ENCODE measurements around the gene RHOF. TPM values are rescaled to one million over a fixed set of nuclear protein-coding genes. Genes with fewer than 3 reads are reported as not detected.

The RHOF gene
- total RNA-seq, 4 donors from 2014 or later, result 14.1 to 24.3 (median 18.1) TPM

DNA sequence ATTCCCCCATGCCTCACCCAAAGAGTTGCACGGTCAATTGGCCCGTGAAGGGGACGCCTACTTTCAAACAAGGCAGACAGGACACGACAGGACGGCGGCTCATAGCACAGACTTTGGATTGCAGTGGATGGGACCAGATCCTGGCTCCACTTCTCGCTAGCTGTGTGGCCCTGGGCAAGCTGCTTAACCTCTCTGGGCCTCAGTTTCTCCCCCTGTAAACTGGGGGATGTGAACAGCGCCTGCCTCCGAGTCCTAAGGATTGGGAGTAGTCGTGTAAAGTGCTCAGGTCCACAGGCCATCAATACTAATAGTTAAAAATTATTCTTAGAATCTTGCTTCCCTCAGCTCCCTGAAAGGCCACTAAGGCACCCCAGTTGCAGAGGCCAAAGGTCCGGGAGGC, 13.1 kb downstream of the RHOF start:
- no peak overlapping the region for H3K4me3 ChIP-seq
- H3K4me1 ChIP-seq, result peaks cover 0 to 33% (median 18%) of the 10 kb centered on the region in 4 donors
- peaks cover 0 to 44% (median 0%) of the 10 kb centered on the region in 3 donors for H3K36me3 ChIP-seq
- H3K9me3 ChIP-seq, result no peaks in the 10 kb centered on the region
- no peak for DNase-seq (ENCODE audit: low spot score in 2 of 2)
- 83 to 89% methylated on average over 11 of the region's 11 CpGs for WGBS, 2 donors
- TF ChIP-seq, protein P1, sequence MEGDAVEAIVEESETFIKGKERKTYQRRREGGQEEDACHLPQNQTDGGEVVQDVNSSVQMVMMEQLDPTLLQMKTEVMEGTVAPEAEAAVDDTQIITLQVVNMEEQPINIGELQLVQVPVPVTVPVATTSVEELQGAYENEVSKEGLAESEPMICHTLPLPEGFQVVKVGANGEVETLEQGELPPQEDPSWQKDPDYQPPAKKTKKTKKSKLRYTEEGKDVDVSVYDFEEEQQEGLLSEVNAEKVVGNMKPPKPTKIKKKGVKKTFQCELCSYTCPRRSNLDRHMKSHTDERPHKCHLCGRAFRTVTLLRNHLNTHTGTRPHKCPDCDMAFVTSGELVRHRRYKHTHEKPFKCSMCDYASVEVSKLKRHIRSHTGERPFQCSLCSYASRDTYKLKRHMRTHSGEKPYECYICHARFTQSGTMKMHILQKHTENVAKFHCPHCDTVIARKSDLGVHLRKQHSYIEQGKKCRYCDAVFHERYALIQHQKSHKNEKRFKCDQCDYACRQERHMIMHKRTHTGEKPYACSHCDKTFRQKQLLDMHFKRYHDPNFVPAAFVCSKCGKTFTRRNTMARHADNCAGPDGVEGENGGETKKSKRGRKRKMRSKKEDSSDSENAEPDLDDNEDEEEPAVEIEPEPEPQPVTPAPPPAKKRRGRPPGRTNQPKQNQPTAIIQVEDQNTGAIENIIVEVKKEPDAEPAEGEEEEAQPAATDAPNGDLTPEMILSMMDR (IDR thresholded peaks at IDR 0.05), result no peak
- TF ChIP-seq EP300 (IDR thresholded peaks at IDR 0.05), result no peak
- TF ChIP-seq POLR2A (IDR thresholded peaks at IDR 0.05), result no peak
- no peaks in the 10 kb centered on the region for H3K27me3 ChIP-seq
- H3K27ac ChIP-seq, result no peak overlapping the region

- Histone ChIP-seq H3K27me3 (no peaks in the 10 kb centered on the region), H3K9me3 (no peaks in the 10 kb centered on the region), H3K4me1 (peaks cover 0 to 33% (median 16%) of the 10 kb centered on the region in 4 donors), H3K36me3 (peaks cover 0 to 44% (median 0%) of the 10 kb centered on the region in 3 donors), H3K27ac (no peak overlapping the region), H3K4me3 (no peak overlapping the region)
- DNase-seq (ENCODE audit: low spot score in 2 of 2), result no peak
- 94% methylated on average over 14 to 17 of the region's 17 CpGs for WGBS, 2 donors
- TF ChIP-seq, protein P1 (IDR thresholded peaks at IDR 0.05), result no peak
- TF ChIP-seq POLR2A (IDR thresholded peaks at IDR 0.05), result no peak
- no peak for TF ChIP-seq EP300 (IDR thresholded peaks at IDR 0.05)
Observed at GRCh38 chr12:121779422-121779895, 14.0 kb downstream of the RHOF start.

- Histone ChIP-seq H3K4me1 (peaks cover 0 to 27% (median 15%) of the 10 kb centered on the region in 4 donors), H3K27ac (no peak overlapping the region), H3K9me3 (no peaks in the 10 kb centered on the region), H3K36me3 (peaks cover 0 to 44% (median 0%) of the 10 kb centered on the region in 3 donors), H3K4me3 (no peak overlapping the region), H3K27me3 (no peaks in the 10 kb centered on the region)
- no peak for TF ChIP-seq POLR2A (IDR thresholded peaks at IDR 0.05)
- TF ChIP-seq, protein P1 (IDR thresholded peaks at IDR 0.05), result no peak
- TF ChIP-seq EP300 (IDR thresholded peaks at IDR 0.05), result no peak
- WGBS, 2 donors, result 76 to 95% methylated on average over 7 to 17 of the region's 17 CpGs
- DNase-seq (ENCODE audit: low spot score in 2 of 2), result no peak
Observed at GRCh38 chr12:121778567-121779421, 14.7 kb downstream of the RHOF start.

GRCh38 chr12:121776190-121777098, 17.0 kb downstream of the RHOF start:
- DNase-seq (ENCODE audit: low spot score in 2 of 2), result peak; percentile 72 to 87
- Histone ChIP-seq H3K36me3 (peaks cover 0 to 44% (median 0%) of the 10 kb centered on the region in 3 donors), H3K4me3 (no peak overlapping the region), H3K27me3 (no peaks in the 10 kb centered on the region), H3K27ac (peak overlapping the region in 1 of 4 donors; percentile 4), H3K4me1 (peaks cover 0 to 21% (median 13%) of the 10 kb centered on the region in 4 donors), H3K9me3 (no peaks in the 10 kb centered on the region)
- TF ChIP-seq, protein P1 (IDR thresholded peaks at IDR 0.05), result peak; percentile 75 to 94 (median 90)
- no peak for TF ChIP-seq POLR2A (IDR thresholded peaks at IDR 0.05)
- TF ChIP-seq EP300 (IDR thresholded peaks at IDR 0.05), result no peak
- 27 to 37% methylated on average over 17 to 21 of the region's 24 CpGs for WGBS, 2 donors

All from tibial nerve (tissue), 4 donors.